ENCODE data around the gene STKLD1.

- no peak for TF ChIP-seq GATA3 (IDR thresholded peaks at IDR 0.05; ENCODE audit: low read depth, low read length)
- TF ChIP-seq GATA2 (IDR thresholded peaks at IDR 0.05; ENCODE audit: low read depth, low read length): no peak
Measured at GRCh38 chr9:133344071-133344470, 32.1 kb upstream of the STKLD1 start.

Data from SH-SY5Y (cell line).